Stimulated activated CD8-positive, alpha-beta memory T cell treated with anti-CD3 and anti-CD28 coated beads, Interleukin-4, amount 100 ng/mL, for 24 hours (primary cell): ENCODE data around the gene NLRP11.
"Not testable (repeated sequence)": the region's sequence is repeated elsewhere in the genome, so short reads cannot be mapped to it uniquely, and the experiment has no call there.

ENCODE experiments used
- DNase-seq: peaks from one replicate; pipeline ENCODE4 v3.0.0-alpha.2; 2020; ENCODE audit warnings: low read depth

Gene NLRP11

GRCh38 chr19:55778331-55778730, 53.5 kb downstream of the NLRP11 start:
- DNase-seq = no peak

GRCh38 chr19:55777528-55777927, 54.3 kb downstream of the NLRP11 start:
- DNase-seq = no peak

GRCh38 chr19:55769632-55770031, 62.2 kb downstream of the NLRP11 start:
- not testable (repeated sequence) for DNase-seq

GRCh38 chr19:55768818-55769217, 63.0 kb downstream of the NLRP11 start, which contains the start of gene RFPL4AL1:
Gene RFPL4AL1, plus strand, starts transcription at chr19:55769118. Its CDS starts 2,687 bp downstream, at chr19:55771805.
- not testable (repeated sequence) for DNase-seq

- no peak for DNase-seq
These were observed 65.3 kb downstream of the NLRP11 start for GRCh38 chr19:55766466-55766865.

- DNase-seq = not testable (repeated sequence)
These were observed 73.0 kb downstream of the NLRP11 start, which contains the start of gene RFPL4A for GRCh38 chr19:55758797-55759196. Gene RFPL4A, plus strand, starts transcription at chr19:55759097. Its CDS starts 2,704 bp downstream, at chr19:55761801.

- DNase-seq = not testable (repeated sequence)
These were observed 75.0 kb downstream of the NLRP11 start for GRCh38 chr19:55756808-55757207.

GRCh38 chr19:55753401-55753800, 78.4 kb downstream of the NLRP11 start:
- no peak for DNase-seq

GRCh38 chr19:55750715-55751114, 81.1 kb downstream of the NLRP11 start:
- DNase-seq = no peak

GRCh38 chr19:55738302-55738701, 93.5 kb downstream of the NLRP11 start, which contains the start of gene NLRP9:
Gene NLRP9, minus strand, starts transcription at chr19:55738402. Its CDS starts 28 bp downstream, at chr19:55738374.
- no peak for DNase-seq
